Right lobe of liver (tissue), 6 donors: ENCODE measurements around the gene CWC15. TPM values are rescaled to one million over a fixed set of nuclear protein-coding genes. Genes with fewer than 3 reads are reported as not detected.
A peak's percentile ranks its signal among the peaks of the same experiment; 100 is the strongest.

ENCODE experiments used
- ATAC-seq, 4 donors: fragments of 200-7000 bp; cut with Tn5 transposase; one replicate each; pipeline ENCODE4 v1.9.1; 2020; ENCODE audit warnings: mild to moderate bottlenecking in 4 of 4, moderate library complexity in 4 of 4
- DNase-seq, 3 donors: peaks; one replicate each; pipeline ENCODE4 v3.0.0-alpha.2; 2020
- H3K27ac ChIP-seq, 3 donors: fragments of 200-600 bp; one replicate each; pipeline ENCODE4 v1.8.0; 2022
- H3K27me3 ChIP-seq, 2 donors: fragments of 200-600 bp; one replicate each; pipeline ENCODE4 v1.8.0; 2022
- H3K36me3 ChIP-seq, 4 donors: fragments of 200-600 bp; sonication (generic) in 1 of 4; one replicate each; pipeline versions ENCODE4 v1.5.1 to v1.8.0; 2017 to 2022; ENCODE audit warnings: control low read depth in 1 of 4
- H3K4me1 ChIP-seq, 4 donors: fragments of 200-600 bp; sonication (generic) in 1 of 4; one replicate each; pipeline versions ENCODE4 v1.5.1 to v1.8.0; 2017 to 2022; ENCODE audit warnings: control low read depth in 1 of 4
- H3K4me3 ChIP-seq, 3 donors: fragments of 200-600 bp; one replicate each; pipeline ENCODE4 v1.8.0; 2022
- H3K9me3 ChIP-seq, 4 donors: fragments of 200-600 bp; sonication (generic) in 1 of 4; one replicate each; pipeline versions ENCODE4 v1.5.1 to v1.8.0; 2017 to 2022; ENCODE audit warnings: control low read depth in 1 of 4
- CTCF ChIP-seq, 4 donors: fragments of 200-600 bp in 3 of 4; fragments of 450-650 bp in 1 of 4; IDR thresholded peaks; one replicate each; pipeline versions ENCODE4 v1.5.1 to v1.8.0; 2016 to 2022; ENCODE audit warnings: antibody characterized with exemption in 4 of 4, mild to moderate bottlenecking in 2 of 4
- POLR2A ChIP-seq: fragments of 450-650 bp; IDR thresholded peaks from one replicate; pipeline ENCODE4 v1.6.1; 2017; ENCODE audit warnings: antibody characterized with exemption, mild to moderate bottlenecking
- WGBS: methylation state at CpG from one replicate; pipeline ENCODE4 v1.1.6; 2018; ENCODE audit warnings: low coverage, low lambda C conversion rate; ENCODE audit not compliant: insufficient coverage; ENCODE audit errors: missing lambda C conversion rate; 5-methylcytosine and 5-hydroxymethylcytosine counted together
- intact Hi-C, 2 donors: fragments of 100-400 bp; cut with DNase I; formaldehyde crosslinking; loops; one replicate each; pipeline versions ENCODE4 v1.11.2 to v1.14.1; 2022
- total RNA-seq, 6 experiments: library from RNA; depleted of rRNA in 2 of 6; stranded (reverse); fragments of >200 nt in 2 of 6; fragmentation: NEBNext Ultra II Directional in 3 of 6; extraction: Animal tissue kit (Norgen Biotek cat#: 25700) in 3 of 6; gene quantifications; one replicate each; pipeline versions ENCODE4 v1.1.0 to v1.2.4, GENCODE V29; 2016 to 2023
- donor health status: DM: no; HTN: yes; CAD: no.
- donor health status: DM: no; HTN: no; CAD: no.
- donor health status: DM: no; HTN: no; CAD: no.
- donor health status: DM: no; HTN: yes; CAD: no.
- donor health status: DM: no; HTN: yes; CAD: no.

The CWC15 gene
- total RNA-seq, 6 experiments from 2014 or later, result 23.5 to 31.0 (median 26.7) TPM

- 51% methylated on average over 4 of the region's 4 CpGs for WGBS
- Histone ChIP-seq H3K9me3 (no peaks in the 10 kb centered on the region), H3K36me3 (no peaks in the 10 kb centered on the region), H3K27me3 (no peaks in the 10 kb centered on the region), H3K27ac (no peak overlapping the region), H3K4me3 (no peak overlapping the region), H3K4me1 (no peaks in the 10 kb centered on the region)
- no peak for DNase-seq
- ATAC-seq, result no peak
- intact Hi-C loops, result no loop called here
- TF ChIP-seq POLR2A, result no peak
Observed at GRCh38 chr11:94948070-94948617, 25.2 kb downstream of the CWC15 start.

DNA sequence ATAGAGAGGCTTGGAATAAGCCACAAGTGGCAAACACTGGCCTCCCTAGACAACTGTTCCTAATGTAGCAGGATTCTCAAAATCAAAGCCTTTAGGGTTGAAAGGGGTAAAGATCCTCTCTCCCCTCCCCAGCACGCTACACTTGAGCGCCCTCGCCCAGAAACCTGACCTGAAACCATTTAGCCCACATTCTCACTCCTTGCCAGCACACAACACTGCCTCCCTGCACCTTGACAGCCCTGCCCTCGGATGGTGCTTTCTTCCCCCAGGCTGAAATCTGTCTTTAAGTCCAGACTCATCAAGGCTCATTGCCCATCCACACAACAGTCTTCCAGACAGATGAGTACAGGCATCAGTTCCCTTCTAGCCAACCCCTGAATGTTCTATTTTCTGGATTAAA lies 26.5 kb downstream of the CWC15 start:
- intact Hi-C loops, result no loop called here
- 46% methylated on average over 3 of the region's 4 CpGs for WGBS
- TF ChIP-seq POLR2A, result no peak
- TF ChIP-seq CTCF (IDR thresholded peaks at IDR 0.05), result no peak
- Histone ChIP-seq H3K4me1 (no peaks in the 10 kb centered on the region), H3K4me3 (no peak overlapping the region), H3K27me3 (no peaks in the 10 kb centered on the region), H3K27ac (no peak overlapping the region), H3K36me3 (no peaks in the 10 kb centered on the region), H3K9me3 (no peaks in the 10 kb centered on the region)
- DNase-seq (no peak), ATAC-seq (no peak)

- intact Hi-C loops, result no loop called here
- Histone ChIP-seq H3K36me3 (no peaks in the 10 kb centered on the region), H3K27me3 (no peaks in the 10 kb centered on the region), H3K9me3 (no peaks in the 10 kb centered on the region), H3K4me1 (no peaks in the 10 kb centered on the region), H3K27ac (no peak overlapping the region), H3K4me3 (no peak overlapping the region)
- 66% methylated on average over 4 of the region's 4 CpGs for WGBS
- ATAC-seq (no peak), DNase-seq (no peak)
- TF ChIP-seq CTCF (IDR thresholded peaks at IDR 0.05), result no peak
- no peak for TF ChIP-seq POLR2A
Observed at GRCh38 chr11:94941131-94941530, 32.2 kb downstream of the CWC15 start.

- Histone ChIP-seq H3K9me3 (no peaks in the 10 kb centered on the region), H3K36me3 (no peaks in the 10 kb centered on the region), H3K4me3 (no peak overlapping the region), H3K4me1 (no peaks in the 10 kb centered on the region), H3K27ac (no peak overlapping the region), H3K27me3 (no peaks in the 10 kb centered on the region)
- WGBS, result 83% methylated on average over 2 of the region's 2 CpGs
- no peak for ATAC-seq
- intact Hi-C loops, result no loop called here
- no peak for DNase-seq
- no peak for TF ChIP-seq CTCF (IDR thresholded peaks at IDR 0.05)
- TF ChIP-seq POLR2A, result no peak
Observed at GRCh38 chr11:94939346-94939745, 34.0 kb downstream of the CWC15 start.

DNA sequence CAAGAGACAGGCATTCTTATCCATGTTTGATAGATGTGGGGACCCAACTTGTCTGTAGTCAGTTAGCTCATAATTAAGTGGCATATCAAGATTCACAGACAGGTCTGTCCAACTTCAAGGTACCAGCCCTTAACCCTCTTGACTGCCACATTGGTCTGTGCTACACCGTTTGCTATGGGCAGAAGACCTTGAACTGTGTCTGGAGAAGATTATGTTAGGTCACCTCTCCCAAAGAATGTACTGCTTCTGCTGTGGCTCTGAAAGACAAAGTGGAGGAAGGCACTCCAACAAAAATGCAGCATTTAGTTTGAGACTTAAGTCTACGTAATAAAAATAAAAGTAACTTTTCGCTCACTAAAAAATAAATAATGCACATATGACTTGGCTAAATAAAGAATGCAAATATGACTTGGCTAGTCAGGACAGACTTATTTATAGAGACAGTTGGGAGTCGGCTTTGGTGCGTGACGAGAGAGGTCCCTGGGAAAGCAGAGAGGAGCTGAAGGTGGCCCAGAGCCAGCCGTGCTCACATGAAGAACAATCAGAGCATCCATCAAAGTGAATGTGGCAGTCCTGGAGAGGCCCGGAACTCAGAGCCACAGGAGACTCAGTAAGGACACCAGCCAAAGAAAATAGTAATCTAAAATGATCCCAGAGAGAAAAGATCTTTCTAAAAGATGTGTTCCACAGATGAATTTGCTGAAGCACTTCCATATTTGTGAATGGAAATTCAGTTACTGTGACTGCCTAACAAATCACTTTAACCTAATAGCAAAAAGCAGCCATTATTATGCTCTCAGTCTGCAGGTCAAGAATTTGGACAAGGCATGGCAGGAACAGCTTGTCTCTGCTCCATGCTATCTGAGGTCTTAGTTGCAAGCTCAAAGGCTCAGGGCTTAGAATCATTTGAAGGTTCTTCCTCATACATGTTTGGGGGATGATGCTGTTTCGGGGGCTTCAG lies 35.0 kb downstream of the CWC15 start:
- H3K27ac ChIP-seq, result no peak overlapping the region
- no peaks in the 10 kb centered on the region for H3K9me3 ChIP-seq
- 43% methylated on average over 9 of the region's 9 CpGs for WGBS
- TF ChIP-seq CTCF (IDR thresholded peaks at IDR 0.05) (no peak), POLR2A (no peak)
- DNase-seq (peak in 2 of 3 donors; percentile 50 to 55), ATAC-seq (peak; percentile 50 to 74 (median 54))
- H3K4me1 ChIP-seq, result no peaks in the 10 kb centered on the region
- H3K27me3 ChIP-seq, result no peaks in the 10 kb centered on the region
- no peak overlapping the region for H3K4me3 ChIP-seq
- no peaks in the 10 kb centered on the region for H3K36me3 ChIP-seq
- intact Hi-C loops, result no loop called here
